MCF 10A (cell line): ENCODE measurements around the gene FHL1. TPM values are rescaled to one million over a fixed set of nuclear protein-coding genes. Genes with fewer than 3 reads are reported as not detected.
A peak's percentile ranks its signal among the peaks of the same experiment; 100 is the strongest.

ENCODE experiments used
- BruUV-seq: library from RNA; stranded (reverse); fragments of 400-500 nt; replicated peaks from 2 replicates; lab custom pipeline; 2021; lab: Mats Ljungman, UMichigan
- CTCF ChIA-PET: fragments of 300-600 bp; sonication (Branson Sonifier 250); formaldehyde crosslinking; extraction: SDS; loops from one replicate; lab custom pipeline; 2021; ENCODE audit warnings: antibody characterized with exemption, inconsistent platforms; lab: Yijun Ruan, JAX
- POLR2A ChIA-PET: fragments of 300-600, 350-650 bp; sonication (Branson Sonifier 250); formaldehyde crosslinking; extraction: SDS; loops from one replicate; lab custom pipeline; 2020; ENCODE audit warnings: antibody characterized with exemption, inconsistent platforms; lab: Yijun Ruan, JAX
- DNase-seq: peaks from one replicate; pipeline ENCODE4 v3.0.0-alpha.2; 2018; ENCODE audit not compliant: unreplicated experiment
- H3K27ac Mint-ChIP-seq: one replicate; pipeline ENCODE4 v1.8.0; 2022; ENCODE audit warnings: mild to moderate bottlenecking, low read depth, mixed read lengths; ENCODE audit not compliant: unreplicated experiment
- H3K27me3 Mint-ChIP-seq: one replicate; pipeline ENCODE4 v1.8.0; 2022; ENCODE audit warnings: mixed read lengths; ENCODE audit not compliant: insufficient read depth, unreplicated experiment
- H3K36me3 Mint-ChIP-seq: one replicate; pipeline ENCODE4 v1.8.0; 2022; ENCODE audit warnings: mild to moderate bottlenecking, moderate library complexity, mixed read lengths; ENCODE audit not compliant: insufficient read depth, unreplicated experiment
- H3K4me1 Mint-ChIP-seq: one replicate; pipeline ENCODE4 v1.8.0; 2022; ENCODE audit warnings: mixed read lengths; ENCODE audit not compliant: insufficient read depth, unreplicated experiment
- H3K4me3 Mint-ChIP-seq: one replicate; pipeline ENCODE4 v1.8.0; 2022; ENCODE audit warnings: mild to moderate bottlenecking, moderate library complexity, mixed read lengths; ENCODE audit not compliant: unreplicated experiment
- H3K9me3 Mint-ChIP-seq: one replicate; pipeline ENCODE4 v1.8.0; 2022; ENCODE audit warnings: mixed read lengths; ENCODE audit not compliant: unreplicated experiment
- CTCF ChIP-seq: fragments of 200-600 bp; IDR thresholded peaks from one replicate; pipeline ENCODE4 v1.8.0; 2022; ENCODE audit warnings: antibody characterized with exemption, mild to moderate bottlenecking; ENCODE audit not compliant: unreplicated experiment
- intact Hi-C: fragments of 100-400 bp; cut with micrococcal nuclease; formaldehyde crosslinking; loops from 2 replicates; pipeline ENCODE4 v1.14.1; 2022
- total RNA-seq: library from RNA; stranded (reverse); gene quantifications from 2 replicates; pipeline ENCODE4 v1.2.3, GENCODE V29; 2022

Gene FHL1
- total RNA-seq, 1 experiment from 2014 or later: 16.6 TPM

- Mint-ChIP-seq H3K9me3 (no peaks in the 10 kb centered on the region), H3K27me3 (peaks cover 42% of the 10 kb centered on the region), H3K4me3 (no peak overlapping the region), H3K4me1 (peaks cover 20% of the 10 kb centered on the region), H3K27ac (no peak overlapping the region), H3K36me3 (no peaks in the 10 kb centered on the region)
- intact Hi-C loops: no loop called here
- TF ChIP-seq CTCF: no peak
- ChIA-PET POLR2A (interaction anchor here (0.8 kb wide), 1 partner anchor 18 kb away, joined by 3 read pairs; no protein-coding TSS in a partner anchor), CTCF (interaction anchor here (1.3 kb wide), 1 partner anchor 20 kb away, joined by 3 read pairs; no protein-coding TSS in a partner anchor)
- BruUV-seq: no TSS peak
- no peak for DNase-seq
Measured at GRCh38 chrX:136171420-136171819, 24.1 kb downstream of the FHL1 start.

GRCh38 chrX:136176399-136176825 lies 29.1 kb downstream of the FHL1 start:
- Mint-ChIP-seq H3K4me3 (peak overlapping the region; percentile 3), H3K27me3 (peaks cover 24% of the 10 kb centered on the region), H3K27ac (peak overlapping the region; percentile 91), H3K4me1 (peaks cover 12% of the 10 kb centered on the region), H3K36me3 (no peaks in the 10 kb centered on the region), H3K9me3 (no peaks in the 10 kb centered on the region)
- no TSS peak for BruUV-seq
- intact Hi-C loops: no loop called here
- TF ChIP-seq CTCF: no peak
- ChIA-PET POLR2A (interaction anchor here (1.1 to 1.8 kb wide), 4 partner anchors 11 to 24 kb away, joined by 3 to 9 read pairs (median 3); no protein-coding TSS in a partner anchor), CTCF (interaction anchor here (1.0 to 1.8 kb wide), 3 partner anchors 12 to 148 kb away, joined by 4 to 7 read pairs (median 5); no protein-coding TSS in a partner anchor)
- DNase-seq: peak; percentile 79

DNA sequence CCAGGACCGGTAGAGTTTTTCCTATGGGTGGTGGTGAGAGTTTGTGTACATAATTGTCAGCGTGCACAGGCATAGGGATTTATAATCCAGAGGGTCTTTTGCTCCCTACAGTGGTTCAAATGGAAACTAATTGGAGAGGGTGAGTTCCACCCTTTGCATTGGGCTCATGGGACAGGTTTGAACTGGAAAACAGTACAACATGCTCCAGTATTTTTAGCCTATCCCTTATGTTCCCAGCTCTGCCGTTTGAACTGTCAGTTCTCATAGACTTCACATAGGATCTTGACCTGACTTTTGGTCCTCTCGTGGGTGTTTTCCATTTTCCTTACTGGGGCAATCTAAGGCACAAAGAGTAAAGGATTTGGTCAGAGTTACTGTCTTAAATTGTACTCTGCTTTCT lies 31.8 kb downstream of the FHL1 start:
- CTCF ChIA-PET: no interaction called here
- TF ChIP-seq CTCF: no peak
- peaks cover 37% of the 10 kb centered on the region for H3K27me3 Mint-ChIP-seq
- POLR2A ChIA-PET: no interaction called here
- H3K27ac Mint-ChIP-seq: no peak overlapping the region
- BruUV-seq: no TSS peak
- H3K4me1 Mint-ChIP-seq: peaks cover 17% of the 10 kb centered on the region
- intact Hi-C loops: no loop called here
- H3K9me3 Mint-ChIP-seq: no peaks in the 10 kb centered on the region
- DNase-seq: no peak
- no peaks in the 10 kb centered on the region for H3K36me3 Mint-ChIP-seq
- H3K4me3 Mint-ChIP-seq: no peak overlapping the region

- DNase-seq: no peak
- TF ChIP-seq CTCF: no peak
- H3K36me3 Mint-ChIP-seq: no peaks in the 10 kb centered on the region
- BruUV-seq: no TSS peak
- H3K27me3 Mint-ChIP-seq: peaks cover 49% of the 10 kb centered on the region
- no peak overlapping the region for H3K27ac Mint-ChIP-seq
- peaks cover 5% of the 10 kb centered on the region for H3K4me1 Mint-ChIP-seq
- H3K9me3 Mint-ChIP-seq: no peaks in the 10 kb centered on the region
- POLR2A ChIA-PET: no interaction called here
- CTCF ChIA-PET: no interaction called here
- no peak overlapping the region for H3K4me3 Mint-ChIP-seq
- intact Hi-C loops: no loop called here
Measured at GRCh38 chrX:136182414-136182813, 35.1 kb downstream of the FHL1 start.
